ENCODE measurements around the gene LMO7. TPM values are rescaled to one million over a fixed set of nuclear protein-coding genes. Genes with fewer than 3 reads are reported as not detected.

Gene LMO7
- total RNA-seq, 2 experiments from 2014 or later: 21.4 to 25.4 TPM

- no peak overlapping the region for H3K4me2 ChIP-seq (ENCODE audit: low read length)
- no peak overlapping the region for H3K4me3 ChIP-seq (ENCODE audit: low read depth, low read length, poor library complexity, severe bottlenecking)
- H3K4me1 ChIP-seq (ENCODE audit: insufficient read depth, low read length, poor library complexity, severe bottlenecking): no peaks in the 10 kb centered on the region
- ChIA-PET POLR2A (no interaction called here), CTCF (ENCODE audit: unreplicated experiment) (no interaction called here)
- DNase-seq (ENCODE audit: low spot score): no peak
- no peaks in the 10 kb centered on the region; the same call in 1 of the 2 replicates for H4K20me1 ChIP-seq (ENCODE audit: insufficient read depth, low read length)
- TF ChIP-seq EZH2phosphoT487 (IDR thresholded peaks at IDR 0.05; ENCODE audit: borderline replicate concordance, low read depth, low read length) (no peak), CTCF (conservative IDR thresholded peaks at IDR 0.05; ENCODE audit: low read length) (no peak)
- H3K79me2 ChIP-seq (ENCODE audit: insufficient read depth, low read depth, low read length): no peaks in the 10 kb centered on the region
- H2AFZ ChIP-seq (ENCODE audit: low read length): no peak overlapping the region
- no peaks in the 10 kb centered on the region for H3K9me2 ChIP-seq (ENCODE audit: insufficient read depth, low read length)
- no TSS peak for BruUV-seq (replicated peaks)
- H3K27ac ChIP-seq (ENCODE audit: low read depth, low read length, poor library complexity, severe bottlenecking): no peak overlapping the region
- H3K9me3 ChIP-seq (ENCODE audit: low read length): no peaks in the 10 kb centered on the region
- no peaks in the 10 kb centered on the region for H3K36me3 ChIP-seq (ENCODE audit: insufficient read depth, low read length)
- intact Hi-C loops (cut with micrococcal nuclease; ENCODE audit: unreplicated experiment): no loop called here
Observed at GRCh38 chr13:75818179-75818967, 182.2 kb downstream of the LMO7 start.

- intact Hi-C loops (cut with micrococcal nuclease; ENCODE audit: unreplicated experiment): no loop called here
- H3K4me3 ChIP-seq (ENCODE audit: low read depth, low read length, poor library complexity, severe bottlenecking): no peak overlapping the region
- BruUV-seq (replicated peaks): no TSS peak
- H4K20me1 ChIP-seq (ENCODE audit: insufficient read depth, low read length): no peaks in the 10 kb centered on the region; the same call in 1 of the 2 replicates
- ChIA-PET CTCF (ENCODE audit: unreplicated experiment) (no interaction called here), POLR2A (no interaction called here)
- H3K36me3 ChIP-seq (ENCODE audit: insufficient read depth, low read length): no peaks in the 10 kb centered on the region; the same call in 1 of the 2 replicates
- H3K9me2 ChIP-seq (ENCODE audit: insufficient read depth, low read length): no peaks in the 10 kb centered on the region
- no peaks in the 10 kb centered on the region for H3K79me2 ChIP-seq (ENCODE audit: insufficient read depth, low read depth, low read length)
- H2AFZ ChIP-seq (ENCODE audit: low read length): no peak overlapping the region
- no peaks in the 10 kb centered on the region for H3K4me1 ChIP-seq (ENCODE audit: insufficient read depth, low read length, poor library complexity, severe bottlenecking)
- H3K27ac ChIP-seq (ENCODE audit: low read depth, low read length, poor library complexity, severe bottlenecking): no peak overlapping the region
- TF ChIP-seq CTCF (conservative IDR thresholded peaks at IDR 0.05; ENCODE audit: low read length): no peak
- no peak for TF ChIP-seq EZH2phosphoT487 (IDR thresholded peaks at IDR 0.05; ENCODE audit: borderline replicate concordance, low read depth, low read length)
- no peaks in the 10 kb centered on the region for H3K9me3 ChIP-seq (ENCODE audit: low read length)
- DNase-seq (ENCODE audit: low spot score): no peak
- no peak overlapping the region for H3K4me2 ChIP-seq (ENCODE audit: low read length)
Observed at GRCh38 chr13:75818968-75819225, 182.8 kb downstream of the LMO7 start.

GRCh38 chr13:75825161-75825560, 189.0 kb downstream of the LMO7 start:
- Histone ChIP-seq H3K4me1 (ENCODE audit: insufficient read depth, low read length, poor library complexity, severe bottlenecking) (no peaks in the 10 kb centered on the region), H3K9me2 (ENCODE audit: insufficient read depth, low read length) (no peaks in the 10 kb centered on the region), H3K9me3 (ENCODE audit: low read length) (no peaks in the 10 kb centered on the region), H3K79me2 (ENCODE audit: insufficient read depth, low read depth, low read length) (no peaks in the 10 kb centered on the region), H3K27ac (ENCODE audit: low read depth, low read length, poor library complexity, severe bottlenecking) (no peak overlapping the region), H2AFZ (ENCODE audit: low read length) (no peak overlapping the region), H3K4me3 (ENCODE audit: low read depth, low read length, poor library complexity, severe bottlenecking) (no peak overlapping the region), H4K20me1 (ENCODE audit: insufficient read depth, low read length) (no peaks in the 10 kb centered on the region), H3K4me2 (ENCODE audit: low read length) (no peak overlapping the region), H3K36me3 (ENCODE audit: insufficient read depth, low read length) (no peaks in the 10 kb centered on the region; the same call in 1 of the 2 replicates)
- TF ChIP-seq CTCF (conservative IDR thresholded peaks at IDR 0.05; ENCODE audit: low read length) (no peak), EZH2phosphoT487 (IDR thresholded peaks at IDR 0.05; ENCODE audit: borderline replicate concordance, low read depth, low read length) (no peak)
- no peak for DNase-seq (ENCODE audit: low spot score)
- no TSS peak for BruUV-seq (replicated peaks)
- ChIA-PET POLR2A (interaction anchor here (1.2 kb wide), 1 partner anchor 8 kb away, joined by 3 read pairs; no protein-coding TSS in a partner anchor), CTCF (ENCODE audit: unreplicated experiment) (no interaction called here)
- intact Hi-C loops (cut with micrococcal nuclease; ENCODE audit: unreplicated experiment): no loop called here

Data from OCI-LY7 (cell line).